Mesodermal cell (in vitro differentiated cells): ENCODE results near the gene GNA12.

Experiments used
- H3K27ac ChIP-seq: 2 replicates; pipeline ENCODE4 v1.7.0; 2013; ENCODE audit warnings: mild to moderate bottlenecking, low read depth, low read length, moderate library complexity; ENCODE audit not compliant: severe bottlenecking
- H3K36me3 ChIP-seq: 2 replicates; pipeline ENCODE4 v1.7.1; 2013; ENCODE audit warnings: mild to moderate bottlenecking, low read length, moderate library complexity; ENCODE audit not compliant: control insufficient read depth, insufficient read depth
- H3K4me1 ChIP-seq: one replicate; pipeline ENCODE4 v1.7.1; 2013; ENCODE audit warnings: mild to moderate bottlenecking, low read length; ENCODE audit not compliant: insufficient read depth, control insufficient read depth, poor library complexity, severe bottlenecking
- H3K4me3 ChIP-seq: 2 replicates; pipeline ENCODE4 v1.7.0; 2013; ENCODE audit warnings: low read length, control low read depth, mild to moderate bottlenecking; ENCODE audit not compliant: insufficient read depth, poor library complexity, severe bottlenecking; ENCODE audit errors: extremely low read depth
- H3K9me3 ChIP-seq: 2 replicates; pipeline ENCODE4 v1.7.1; 2013; ENCODE audit warnings: mild to moderate bottlenecking, low read length, moderate library complexity; ENCODE audit not compliant: control insufficient read depth
- WGBS, 2 experiments: methylation state at CpG; one replicate each; pipeline ENCODE4 v1.1.5; 2013; ENCODE audit warnings: missing lambda C conversion rate in 2 of 2; ENCODE audit not compliant: insufficient coverage in 2 of 2; 5-methylcytosine and 5-hydroxymethylcytosine counted together

Gene GNA12

GRCh38 chr7:2864999-2865670 is 21.0 kb upstream of the GNA12 start:
- Histone ChIP-seq H3K36me3 (no peaks in the 10 kb centered on the region), H3K4me3 (no peak overlapping the region), H3K4me1 (peaks cover 24% of the 10 kb centered on the region), H3K27ac (no peak overlapping the region), H3K9me3 (no peaks in the 10 kb centered on the region)
- WGBS, 2 experiments: 54% methylated on average over 10 to 14 of the region's 17 CpGs

- H3K9me3 ChIP-seq: no peaks in the 10 kb centered on the region
- H3K36me3 ChIP-seq: no peaks in the 10 kb centered on the region
- no peak overlapping the region for H3K4me3 ChIP-seq
- whole genome bisulfite sequencing, 2 experiments: 95 to 97% methylated on average over 7 of the region's 12 CpGs
- peaks cover 24% of the 10 kb centered on the region for H3K4me1 ChIP-seq
- peak overlapping the region; percentile 94 for H3K27ac ChIP-seq
These were observed 20.3 kb upstream of the GNA12 start for GRCh38 chr7:2864204-2864985.

GRCh38 chr7:2863461-2864066 is 19.5 kb upstream of the GNA12 start:
- no peaks in the 10 kb centered on the region for H3K36me3 ChIP-seq
- H3K4me1 ChIP-seq: peaks cover 24% of the 10 kb centered on the region
- WGBS, 2 experiments: 36 to 41% methylated on average over 11 to 15 of the region's 18 CpGs
- no peaks in the 10 kb centered on the region for H3K9me3 ChIP-seq
- peak overlapping the region; percentile 94 for H3K27ac ChIP-seq
- no peak overlapping the region for H3K4me3 ChIP-seq

GRCh38 chr7:2862831-2863361 is 18.8 kb upstream of the GNA12 start:
- H3K9me3 ChIP-seq: no peaks in the 10 kb centered on the region
- H3K4me1 ChIP-seq: peaks cover 24% of the 10 kb centered on the region
- 82 to 89% methylated on average over 19 to 21 of the region's 22 CpGs for WGBS, 2 experiments
- peak overlapping the region; percentile 94 for H3K27ac ChIP-seq
- no peak overlapping the region for H3K4me3 ChIP-seq
- no peaks in the 10 kb centered on the region for H3K36me3 ChIP-seq

- Histone ChIP-seq H3K4me3 (no peak overlapping the region), H3K27ac (no peak overlapping the region), H3K36me3 (no peaks in the 10 kb centered on the region), H3K9me3 (no peaks in the 10 kb centered on the region), H3K4me1 (peaks cover 24% of the 10 kb centered on the region)
- WGBS, 2 experiments: 94% methylated on average over 2 of the region's 4 CpGs; no CpG with 5 or more reads in 1 of the 2 experiments
These were observed 17.4 kb upstream of the GNA12 start for GRCh38 chr7:2861509-2861908.

- no peaks in the 10 kb centered on the region for H3K36me3 ChIP-seq
- no peaks in the 10 kb centered on the region for H3K9me3 ChIP-seq
- no peak overlapping the region for H3K27ac ChIP-seq
- 88 to 92% methylated on average over 7 to 9 of the region's 14 CpGs for WGBS, 2 experiments
- peaks cover 24% of the 10 kb centered on the region for H3K4me1 ChIP-seq
- no peak overlapping the region for H3K4me3 ChIP-seq
These were observed 16.6 kb upstream of the GNA12 start for GRCh38 chr7:2860627-2861133.

GRCh38 chr7:2859952-2860351 is 15.8 kb upstream of the GNA12 start:
- H3K27ac ChIP-seq: no peak overlapping the region
- 92 to 100% methylated on average over 1 to 4 of the region's 6 CpGs for WGBS, 2 experiments
- peaks cover 24% of the 10 kb centered on the region for H3K4me1 ChIP-seq
- no peak overlapping the region for H3K4me3 ChIP-seq
- H3K9me3 ChIP-seq: no peaks in the 10 kb centered on the region
- H3K36me3 ChIP-seq: no peaks in the 10 kb centered on the region

- Histone ChIP-seq H3K4me1 (peaks cover 11% of the 10 kb centered on the region), H3K36me3 (no peaks in the 10 kb centered on the region), H3K27ac (no peak overlapping the region), H3K9me3 (no peaks in the 10 kb centered on the region), H3K4me3 (no peak overlapping the region)
- 87 to 91% methylated on average over 4 of the region's 5 CpGs for WGBS, 2 experiments
These were observed 14.5 kb upstream of the GNA12 start for GRCh38 chr7:2858621-2859020.

GRCh38 chr7:2856388-2857169 is 12.5 kb upstream of the GNA12 start:
- H3K36me3 ChIP-seq: no peaks in the 10 kb centered on the region
- H3K9me3 ChIP-seq: no peaks in the 10 kb centered on the region
- no peak overlapping the region for H3K4me3 ChIP-seq
- H3K27ac ChIP-seq: no peak overlapping the region
- 71 to 90% methylated on average over 1 to 2 of the region's 5 CpGs for WGBS, 2 experiments
- no peaks in the 10 kb centered on the region for H3K4me1 ChIP-seq

GRCh38 chr7:2855386-2855785 is 11.3 kb upstream of the GNA12 start:
- Histone ChIP-seq H3K9me3 (no peaks in the 10 kb centered on the region), H3K4me3 (no peak overlapping the region), H3K27ac (no peak overlapping the region), H3K4me1 (no peaks in the 10 kb centered on the region), H3K36me3 (no peaks in the 10 kb centered on the region)
- 94 to 95% methylated on average over 3 to 6 of the region's 6 CpGs for WGBS, 2 experiments
